Keratinocyte (primary cell): ENCODE measurements around the gene MKS1.

ENCODE experiments used
- CTCF ChIP-seq, 3 experiments: IDR thresholded peaks in 1 of 3; conservative IDR thresholded peaks in 1 of 3; optimal IDR thresholded peaks in 1 of 3; 2 replicates in 2 of 3; 3 replicates in 1 of 3; pipeline versions ENCODE3 to v1.5.1; 2011; ENCODE audit warnings: low read length in 3 of 3, mild to moderate bottlenecking in 3 of 3, moderate library complexity in 2 of 3, control low read depth in 1 of 3, inconsistent platforms in 1 of 3; ENCODE audit not compliant: insufficient read depth in 2 of 3; ENCODE audit errors: extremely low read depth in 1 of 3
- EZH2 ChIP-seq: IDR thresholded peaks from one replicate; pipeline ENCODE4 v1.6.1; 2012; ENCODE audit warnings: inconsistent platforms, mild to moderate bottlenecking, low read length, moderate library complexity

- no peak for TF ChIP-seq CTCF (optimal IDR thresholded peaks at IDR 0.05 in 1 of 3, IDR thresholded peaks at IDR 0.05 in 1 of 3, conservative IDR thresholded peaks at IDR 0.05 in 1 of 3; ENCODE audit: extremely low read depth in 1 of 3, insufficient read depth in 2 of 3, low read length in 3 of 3)
- TF ChIP-seq EZH2: no peak
These were observed 53.1 kb downstream of the MKS1 start for GRCh38 chr17:58165981-58166380.
